H4 (cell line): ENCODE measurements around the gene LRCH1. TPM values are rescaled to one million over a fixed set of nuclear protein-coding genes. Genes with fewer than 3 reads are reported as not detected.

Source experiments
- DNase-seq: peaks from one replicate; pipeline ENCODE4 v3.0.0-alpha.2; 2015; ENCODE audit warnings: low spot score
- total RNA-seq: library from RNA; depleted of rRNA; stranded (reverse); fragments of >200 nt; shearing (Covaris generic); gene quantifications from 2 replicates; pipeline ENCODE4 v1.2.3, GENCODE V29; 2014

LRCH1 gene
- total RNA-seq, 1 experiment from 2014 or later: 3.1 TPM

DNA sequence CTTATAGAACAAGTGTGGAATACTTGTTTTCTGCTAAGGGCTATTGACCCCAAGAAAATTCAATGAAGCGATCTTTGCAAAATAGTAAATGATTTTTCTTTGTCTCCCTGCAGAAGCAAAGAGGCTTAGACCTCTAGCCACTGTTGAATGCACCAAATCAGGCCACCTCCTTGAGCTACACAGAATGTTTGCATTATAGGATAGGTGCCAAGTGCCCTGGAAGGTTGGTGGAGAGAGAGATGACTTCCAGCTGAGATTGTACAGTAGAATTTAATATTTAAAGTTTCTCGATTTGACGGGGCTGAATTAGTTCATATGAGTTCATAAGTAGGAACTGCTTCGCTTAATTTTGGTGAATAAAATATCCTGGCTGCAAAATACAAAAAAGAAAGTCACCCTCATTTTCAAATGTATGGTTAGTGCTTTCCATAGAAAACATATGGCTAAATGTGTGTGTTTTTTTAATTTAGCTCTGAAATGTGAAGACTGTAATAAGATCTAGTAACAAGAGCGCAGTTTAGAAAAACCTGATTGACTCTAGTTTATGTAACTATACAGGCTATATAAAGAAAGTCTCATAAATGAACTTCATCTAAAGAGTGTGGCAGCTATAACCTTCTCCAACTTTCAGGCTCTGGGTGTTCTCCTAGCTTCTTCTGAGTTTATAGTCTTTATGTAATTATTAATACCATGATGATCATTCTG, 41.6 kb downstream of the LRCH1 start:
- DNase-seq: no peak

DNA sequence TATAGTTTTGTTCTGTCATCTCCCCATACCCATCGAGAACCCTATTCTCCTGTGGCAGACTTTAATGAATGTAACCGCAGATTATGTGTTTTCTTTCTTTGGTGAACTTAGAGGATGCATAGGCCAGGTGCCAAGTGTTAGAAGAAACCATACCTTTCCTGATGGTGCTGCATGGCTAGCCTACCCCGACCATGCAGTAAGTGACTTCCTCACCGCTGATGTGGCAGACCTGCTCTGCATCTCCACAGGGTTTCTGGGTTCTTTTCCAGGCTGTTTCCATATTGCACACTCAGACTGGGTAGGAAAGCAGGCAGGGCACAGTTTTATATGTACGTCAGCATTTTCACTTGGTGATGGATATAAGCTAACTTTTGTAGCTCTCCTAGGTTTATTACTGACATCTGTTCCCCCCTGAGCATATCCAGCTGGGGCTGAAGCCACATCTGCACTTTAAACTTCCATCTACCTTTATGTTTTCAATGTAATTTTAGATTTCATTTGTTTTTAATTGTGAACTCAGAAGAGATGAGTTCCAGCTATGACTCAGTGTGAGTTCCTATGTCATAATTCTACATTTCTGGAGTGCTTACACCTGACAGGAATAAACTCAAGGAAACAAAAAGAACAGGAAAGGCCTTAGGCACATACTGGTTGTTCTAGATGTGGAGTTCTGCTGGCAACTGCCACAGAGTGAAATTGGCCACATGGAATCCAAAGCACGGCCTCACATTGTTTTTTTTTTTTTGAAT, 42.3 kb downstream of the LRCH1 start:
- DNase-seq: no peak

DNA sequence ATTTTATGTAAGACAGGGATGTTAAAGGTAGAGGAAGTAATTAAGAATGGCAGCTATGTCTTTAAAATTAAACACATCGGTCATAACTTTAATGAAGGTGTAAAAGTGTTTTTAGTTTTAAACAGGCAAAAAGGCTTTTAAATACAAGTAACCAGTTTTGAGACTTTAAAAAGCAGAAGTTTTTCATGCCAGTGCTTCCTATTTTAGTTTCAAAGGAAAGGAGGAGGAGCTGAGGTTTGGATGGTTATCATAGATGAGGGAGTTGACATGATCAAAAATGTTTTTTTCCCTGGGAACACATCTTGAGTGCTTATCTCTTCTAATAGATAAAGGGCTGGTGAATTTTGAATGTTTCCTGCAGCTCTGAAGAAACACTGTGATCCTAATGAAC, 42.9 kb downstream of the LRCH1 start:
- DNase-seq: no peak

GRCh38 chr13:46596466-46596865, 43.5 kb downstream of the LRCH1 start:
- no peak for DNase-seq

DNA sequence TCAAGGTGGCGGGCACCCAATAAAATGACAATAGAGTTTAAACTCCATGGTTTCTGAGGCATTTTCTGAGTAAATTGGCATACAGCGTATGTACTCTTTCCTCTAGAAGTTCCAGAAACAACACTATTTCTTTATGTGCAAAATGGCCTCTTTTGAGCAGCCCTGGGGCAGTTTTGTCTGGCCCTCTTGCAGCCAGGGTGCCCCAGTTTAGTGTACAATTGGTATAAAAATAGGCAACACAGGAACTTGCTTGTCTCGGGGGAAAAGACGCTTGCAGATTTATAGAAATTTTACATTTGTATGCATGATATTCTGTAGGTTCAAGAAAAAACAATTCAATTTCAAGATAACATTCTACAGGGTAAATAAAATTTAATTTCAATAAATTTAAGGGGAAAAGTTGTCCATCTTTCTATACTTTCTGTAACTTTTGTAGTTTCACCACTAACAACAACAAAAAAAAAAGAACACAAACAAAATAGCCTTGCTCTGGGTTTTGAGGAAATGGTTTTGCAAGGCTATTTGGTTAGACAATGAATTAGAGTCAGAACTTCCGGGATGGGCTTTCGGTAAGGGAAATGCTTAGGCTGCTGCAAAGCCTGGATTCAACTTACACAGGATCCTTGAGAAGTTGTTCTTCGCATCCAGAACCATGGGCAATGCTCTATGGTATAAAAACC, 45.3 kb downstream of the LRCH1 start:
- no peak for DNase-seq

DNA sequence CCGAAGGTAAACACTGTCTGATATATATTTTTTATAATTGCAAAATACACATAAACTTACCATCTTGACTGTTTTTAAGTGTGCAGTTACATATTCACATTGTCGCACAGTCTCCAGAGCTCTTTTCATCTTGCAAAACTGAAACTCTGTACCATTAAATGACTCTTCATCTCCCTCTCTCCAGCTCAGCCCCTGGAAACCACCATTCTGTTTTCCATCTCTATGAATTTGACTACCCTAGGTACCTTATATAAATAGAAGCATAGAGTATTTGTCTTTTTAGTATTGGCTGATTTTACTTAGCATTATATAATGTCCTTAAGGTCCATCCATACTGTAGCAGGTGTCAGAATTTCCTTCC, 45.8 kb downstream of the LRCH1 start:
- no peak for DNase-seq

DNA sequence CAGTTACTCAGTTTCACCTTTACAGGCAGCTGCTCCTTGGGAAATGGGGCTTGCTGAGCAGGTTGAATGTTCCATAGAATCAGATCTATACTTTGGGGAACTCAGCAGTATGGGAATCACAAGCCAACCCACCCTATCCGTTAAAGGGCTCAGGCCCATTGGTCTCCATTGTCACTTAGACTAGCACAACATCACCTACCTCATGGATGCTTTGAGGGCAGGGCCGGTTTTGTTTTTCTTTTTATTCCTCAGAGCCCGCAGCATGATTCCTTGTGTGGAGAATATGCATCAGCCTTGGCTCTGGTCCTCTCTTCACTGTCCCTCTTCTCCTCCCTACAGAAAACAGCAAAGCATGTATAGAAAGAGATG, 48.0 kb downstream of the LRCH1 start:
- no peak for DNase-seq

GRCh38 chr13:46602531-46602930, 49.6 kb downstream of the LRCH1 start:
- no peak for DNase-seq

DNA sequence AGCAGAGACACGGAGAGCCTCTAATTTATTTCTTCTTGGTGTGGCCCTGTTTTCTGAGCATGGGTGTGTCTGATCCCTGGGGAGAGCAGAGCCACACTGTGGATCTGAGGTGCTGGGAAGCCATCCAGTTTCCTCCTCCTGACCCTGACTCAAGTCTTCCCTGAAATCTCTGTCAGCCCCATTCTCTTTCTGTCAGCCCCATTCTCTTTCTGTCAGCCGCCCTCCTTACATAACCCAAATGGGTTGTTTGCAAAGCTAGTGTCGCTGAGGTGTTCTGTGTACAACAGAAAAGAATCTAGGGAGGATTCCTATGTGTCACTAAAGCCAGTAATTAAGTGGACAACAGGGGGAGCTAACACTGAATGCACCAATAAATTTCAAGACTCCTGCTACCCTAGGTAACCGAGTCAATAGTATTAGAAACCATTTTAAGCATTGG, 50.2 kb downstream of the LRCH1 start:
- DNase-seq: no peak

- DNase-seq: no peak
These were observed 51.4 kb downstream of the LRCH1 start for GRCh38 chr13:46604226-46604990.

DNA sequence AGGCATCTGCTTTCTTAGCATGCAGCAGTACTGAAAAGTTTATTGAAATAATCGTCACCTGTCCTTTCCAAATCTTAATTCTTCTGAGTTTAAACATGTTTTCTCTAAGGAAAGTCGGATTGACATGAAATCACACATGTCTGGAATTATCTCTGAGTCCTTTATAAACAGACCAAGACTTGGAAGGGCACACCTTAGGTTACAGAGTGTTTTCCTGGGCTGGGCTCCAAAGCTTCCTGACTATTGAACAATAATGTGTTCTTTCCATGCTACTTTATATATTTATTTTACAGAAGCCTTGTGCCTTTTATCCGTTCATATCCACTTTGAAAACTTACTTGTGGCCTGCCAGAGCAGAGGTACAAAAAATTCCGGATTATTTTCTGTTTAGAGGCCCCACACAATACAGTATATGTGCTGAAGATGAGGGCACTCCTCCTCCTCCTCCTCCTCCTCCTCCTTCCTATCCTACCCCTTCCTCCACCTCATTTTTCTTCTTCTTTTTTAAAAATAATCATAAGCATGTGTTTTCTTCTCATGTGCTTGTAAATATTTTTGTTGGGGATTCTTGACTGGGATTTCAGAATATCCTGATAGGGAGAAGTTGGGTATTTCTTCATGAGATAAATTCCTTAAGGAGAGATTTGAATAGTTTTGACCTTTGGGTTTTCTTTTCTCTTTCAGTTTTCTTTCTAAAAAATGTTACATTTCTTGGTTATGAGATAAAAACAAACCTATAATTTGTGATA, 52.3 kb downstream of the LRCH1 start:
- no peak for DNase-seq

DNA sequence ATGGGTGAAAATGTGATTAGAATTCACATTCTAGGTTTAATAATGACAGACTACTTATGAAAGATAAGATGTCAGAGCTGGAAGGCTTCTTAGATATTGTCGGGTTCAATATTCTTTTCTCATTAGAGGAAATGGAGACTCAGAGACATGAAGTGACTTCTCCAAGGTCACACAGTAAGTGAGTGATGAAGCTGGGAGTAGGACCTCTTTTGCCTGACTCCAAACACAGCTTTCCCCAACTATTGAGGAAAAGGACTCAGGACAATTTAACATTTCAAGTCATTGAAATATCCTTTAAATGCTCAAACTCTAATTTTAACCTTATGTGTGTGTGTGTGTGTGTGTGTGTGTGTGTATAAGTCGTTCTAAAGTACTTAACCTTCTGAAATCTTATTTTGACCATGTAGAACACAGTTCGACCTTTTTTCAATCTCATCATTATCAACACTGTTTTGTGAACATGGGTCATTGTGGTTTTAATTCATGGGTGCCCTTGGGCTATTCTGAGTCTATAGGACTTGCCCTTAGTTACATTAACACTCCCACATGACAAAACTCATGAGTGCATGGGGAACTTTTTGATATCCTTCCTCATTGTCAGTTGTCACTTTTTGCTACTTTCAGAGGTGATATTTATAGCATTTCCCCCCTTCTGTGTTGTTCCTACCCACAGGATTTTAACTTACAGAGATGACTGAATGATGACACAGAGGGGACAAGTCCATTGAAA, 53.0 kb downstream of the LRCH1 start:
- DNase-seq: no peak

DNA sequence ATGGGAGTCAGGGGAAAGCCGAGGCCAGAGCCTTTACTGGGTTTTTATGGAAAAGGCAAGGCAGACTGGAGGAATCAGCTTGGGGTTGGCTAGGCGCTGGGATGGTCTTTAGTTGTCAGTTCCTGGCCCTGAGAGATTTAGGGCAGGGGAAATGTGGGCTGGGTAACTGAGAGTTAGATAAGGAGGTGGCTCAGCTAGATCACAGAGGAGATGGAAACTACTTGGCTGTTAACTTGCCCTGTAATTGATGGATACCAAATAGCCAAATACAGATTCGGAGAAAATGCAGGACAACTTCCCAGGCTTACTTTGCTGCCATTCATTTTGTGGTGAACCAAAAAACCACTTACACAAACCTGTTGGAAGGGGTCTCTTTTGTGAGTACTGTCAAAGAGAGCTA, 54.0 kb downstream of the LRCH1 start:
- no peak for DNase-seq

DNA sequence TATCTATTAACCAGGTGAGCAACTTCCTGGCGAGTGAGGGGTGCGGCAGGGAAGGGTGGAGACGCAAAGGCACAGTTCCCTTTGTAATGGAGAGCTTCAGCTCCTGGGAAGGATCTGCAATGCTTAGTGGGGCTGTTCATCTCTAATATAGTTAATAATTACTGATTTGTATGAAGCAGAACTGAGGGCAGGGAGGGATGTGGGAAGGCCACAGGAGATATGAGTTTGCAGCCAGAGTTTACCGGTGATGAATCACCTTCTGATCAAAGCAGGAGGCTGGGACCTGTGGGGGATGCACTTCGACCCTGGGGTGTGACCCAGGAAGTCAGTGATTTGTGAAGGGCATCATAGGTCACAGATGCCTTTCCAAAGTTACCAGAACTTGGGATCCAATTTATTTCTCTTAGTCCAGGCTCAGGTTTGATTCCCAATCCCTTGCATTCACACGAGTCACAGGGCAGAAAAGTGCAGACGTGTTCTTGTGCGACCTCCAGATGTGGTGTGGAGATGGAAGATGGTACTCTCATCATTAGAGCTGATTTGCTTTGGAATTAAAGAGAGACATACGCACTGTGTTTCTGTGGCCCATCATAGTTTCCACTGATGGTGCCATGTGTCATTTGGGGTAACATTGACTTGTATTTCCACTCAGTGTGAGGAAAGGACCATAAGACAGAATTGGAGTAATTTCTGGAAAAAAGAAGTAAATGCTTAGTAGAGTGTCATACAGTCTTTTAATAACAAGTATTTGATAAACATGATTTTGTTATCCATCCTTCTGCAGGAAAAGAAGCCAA, 55.0 kb downstream of the LRCH1 start:
- DNase-seq: no peak

DNA sequence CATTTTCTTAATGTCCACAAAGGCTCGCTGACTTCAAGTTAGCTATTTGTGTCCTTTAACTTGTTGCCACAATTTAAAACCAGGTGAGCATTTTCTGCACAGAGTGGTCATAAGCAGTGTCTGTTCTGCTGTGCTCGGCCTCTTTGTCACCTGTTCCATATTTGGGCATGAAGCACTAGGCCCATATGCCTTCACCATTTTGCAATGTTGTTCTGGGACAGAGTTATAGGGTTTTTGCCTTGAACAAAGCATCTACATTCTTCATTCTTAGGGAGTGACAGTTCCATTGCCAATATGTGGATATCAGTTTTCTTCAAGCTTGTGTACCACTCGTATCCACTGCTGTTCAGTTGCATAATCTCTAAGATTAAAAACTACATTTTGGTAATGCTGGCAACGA, 56.1 kb downstream of the LRCH1 start:
- no peak for DNase-seq

DNA sequence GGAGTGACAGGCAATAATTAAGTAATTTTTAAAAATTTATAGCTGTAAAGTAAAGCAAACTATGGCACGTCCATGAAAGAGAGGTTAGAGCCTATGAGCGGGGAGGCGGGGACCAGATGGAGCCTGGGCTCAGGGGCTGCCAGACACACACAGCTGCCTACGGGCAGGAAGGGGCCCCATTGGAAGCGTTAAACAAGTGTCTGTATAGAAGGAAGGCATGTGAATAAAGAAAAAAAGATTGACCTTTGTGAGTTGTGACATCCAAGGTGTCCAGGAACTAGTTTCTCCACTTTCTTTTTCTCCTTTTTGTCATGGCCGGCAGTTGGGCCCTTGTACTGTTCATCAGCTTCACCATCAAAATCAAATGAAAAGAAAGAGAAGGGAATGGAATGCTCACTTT, 56.8 kb downstream of the LRCH1 start:
- DNase-seq: no peak

DNA sequence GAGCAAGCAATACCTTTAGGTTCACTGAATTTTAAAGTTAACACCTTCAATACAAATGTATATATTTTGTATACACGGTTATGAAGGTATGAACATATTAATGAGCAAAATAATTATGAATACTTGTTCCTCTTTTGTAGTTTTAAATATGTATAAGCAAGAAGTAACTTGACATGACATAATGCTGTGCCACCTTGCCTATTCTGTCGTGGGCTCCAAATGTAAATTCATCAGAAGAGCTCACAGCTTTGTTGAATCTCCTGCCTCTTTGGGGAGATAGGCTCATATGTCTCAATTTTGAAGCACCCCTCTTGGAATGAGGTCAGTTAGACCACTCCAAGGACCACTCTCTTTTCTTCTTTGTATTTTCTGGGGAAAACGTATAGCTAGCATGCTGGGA, 59.3 kb downstream of the LRCH1 start:
- no peak for DNase-seq

- no peak for DNase-seq
These were observed 60.6 kb downstream of the LRCH1 start for GRCh38 chr13:46613409-46614049.

DNA sequence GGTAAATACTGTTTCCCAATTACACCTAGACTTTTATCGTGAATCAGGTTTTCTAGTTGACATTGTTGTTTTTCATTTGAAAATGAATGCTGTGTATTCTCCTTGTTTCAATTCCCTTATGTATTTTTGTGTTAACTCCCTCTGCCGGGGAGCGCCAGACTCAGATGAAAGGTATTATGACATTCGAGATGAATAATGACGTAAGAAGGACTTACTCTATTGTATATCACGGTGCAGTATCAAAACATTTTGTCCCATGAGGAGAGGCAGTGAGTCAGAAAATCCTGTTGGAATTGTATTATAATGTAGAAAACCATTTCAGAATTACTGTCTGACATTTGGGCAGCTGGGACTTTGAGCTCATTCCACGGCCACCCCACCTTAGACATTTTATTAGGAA, 61.6 kb downstream of the LRCH1 start:
- DNase-seq: peak; percentile 18
